Osteocyte (in vitro differentiated cells): ENCODE results near the gene BEST4. TPM values are rescaled to one million over a fixed set of nuclear protein-coding genes. Genes with fewer than 3 reads are reported as not detected.

Source experiments
- DNase-seq: peaks from one replicate; pipeline ENCODE4 v3.0.0; 2021; ENCODE audit warnings: mixed read lengths; ENCODE audit not compliant: unreplicated experiment; ENCODE audit errors: extremely low spot score
- H3K27ac Mint-ChIP-seq: one replicate; pipeline ENCODE4 v1.8.0; 2021; ENCODE audit warnings: mild to moderate bottlenecking, mixed read lengths; ENCODE audit not compliant: unreplicated experiment
- H3K27me3 Mint-ChIP-seq: one replicate; pipeline ENCODE4 v1.8.0; 2021; ENCODE audit warnings: mixed read lengths; ENCODE audit not compliant: unreplicated experiment
- H3K36me3 Mint-ChIP-seq: one replicate; pipeline ENCODE4 v1.8.0; 2021; ENCODE audit warnings: mixed read lengths; ENCODE audit not compliant: unreplicated experiment
- H3K4me1 Mint-ChIP-seq: one replicate; pipeline ENCODE4 v1.8.0; 2021; ENCODE audit warnings: mixed read lengths; ENCODE audit not compliant: unreplicated experiment
- H3K4me3 Mint-ChIP-seq: one replicate; pipeline ENCODE4 v1.8.0; 2021; ENCODE audit warnings: mild to moderate bottlenecking, moderate library complexity, mixed read lengths; ENCODE audit not compliant: unreplicated experiment
- H3K9me3 Mint-ChIP-seq: one replicate; pipeline ENCODE4 v1.8.0; 2021; ENCODE audit warnings: mixed read lengths; ENCODE audit not compliant: unreplicated experiment
- CTCF ChIP-seq: fragments of 200-600 bp; sonication (generic); IDR thresholded peaks from 2 replicates; pipeline ENCODE4 v1.5.0; 2021; ENCODE audit warnings: antibody characterized with exemption, mild to moderate bottlenecking, moderate library complexity
- total RNA-seq: library from RNA; stranded (reverse); gene quantifications from 2 replicates; pipeline ENCODE4 v1.2.1, GENCODE V29; 2021

The BEST4 gene
- total RNA-seq, 1 donor from 2014 or later, result 0.48 TPM

GRCh38 chr1:44810101-44810761, 22.3 kb upstream of the BEST4 start:
- H3K4me1 Mint-ChIP-seq, result peaks cover 77% of the 10 kb centered on the region
- H3K36me3 Mint-ChIP-seq, result peaks cover 11% of the 10 kb centered on the region
- peak overlapping the region; percentile 71 for H3K4me3 Mint-ChIP-seq
- H3K27me3 Mint-ChIP-seq, result no peaks in the 10 kb centered on the region
- peak; percentile 97 for DNase-seq
- TF ChIP-seq CTCF, result no peak
- no peaks in the 10 kb centered on the region for H3K9me3 Mint-ChIP-seq
- H3K27ac Mint-ChIP-seq, result peak overlapping the region; percentile 100

- peak overlapping the region; percentile 100 for H3K27ac Mint-ChIP-seq
- no peaks in the 10 kb centered on the region for H3K27me3 Mint-ChIP-seq
- H3K9me3 Mint-ChIP-seq, result no peaks in the 10 kb centered on the region
- peaks cover 8% of the 10 kb centered on the region for H3K36me3 Mint-ChIP-seq
- DNase-seq, result no peak
- peak overlapping the region; percentile 71 for H3K4me3 Mint-ChIP-seq
- peak; percentile 13 for TF ChIP-seq CTCF
- H3K4me1 Mint-ChIP-seq, result peaks cover 73% of the 10 kb centered on the region
Measured at GRCh38 chr1:44808938-44809917, 21.3 kb upstream of the BEST4 start.

GRCh38 chr1:44808063-44808937, 20.3 kb upstream of the BEST4 start, which contains the start of gene BTBD19:
TSS of gene BTBD19 (plus strand) at chr1:44808523. CDS start at chr1:44808821, 298 bp downstream.
- Mint-ChIP-seq H3K27ac (peak within 1 kb of the TSS; percentile 100), H3K27me3 (no peaks in the 10 kb centered on the region), H3K36me3 (peaks cover 10% of the 10 kb centered on the region), H3K4me1 (peaks cover 70% of the 10 kb centered on the region), H3K9me3 (no peaks in the 10 kb centered on the region), H3K4me3 (peak within 1 kb of the TSS; percentile 71)
- peak; percentile 97 for DNase-seq
- no peak for TF ChIP-seq CTCF

GRCh38 chr1:44807364-44808062, 19.5 kb upstream of the BEST4 start:
- H3K27ac Mint-ChIP-seq, result peak overlapping the region; percentile 100
- H3K36me3 Mint-ChIP-seq, result peaks cover 16% of the 10 kb centered on the region
- DNase-seq, result peak; percentile 97
- no peaks in the 10 kb centered on the region for H3K27me3 Mint-ChIP-seq
- H3K4me3 Mint-ChIP-seq, result peak overlapping the region; percentile 71
- peaks cover 76% of the 10 kb centered on the region for H3K4me1 Mint-ChIP-seq
- no peak for TF ChIP-seq CTCF
- no peaks in the 10 kb centered on the region for H3K9me3 Mint-ChIP-seq
